ENCODE measurements around the gene SPC25.

DNA sequence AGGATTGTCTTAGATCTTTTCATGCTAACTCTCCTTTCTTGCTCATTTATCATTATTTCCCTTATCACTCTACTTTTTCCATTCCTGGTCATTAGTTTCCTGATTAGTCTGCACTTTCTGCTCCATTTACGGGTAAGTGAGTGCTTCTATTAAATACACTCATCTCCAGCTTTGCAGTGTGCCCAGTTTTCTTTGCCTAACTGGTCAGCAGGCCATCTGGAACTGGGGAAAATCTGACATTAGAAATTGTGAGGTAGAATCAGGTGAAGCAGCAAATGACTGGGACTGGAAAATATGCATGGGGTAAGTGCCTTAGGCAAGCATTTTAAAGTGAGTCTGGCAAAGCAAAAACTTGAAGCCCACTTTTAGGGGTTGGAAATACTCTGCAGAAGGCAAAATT lies 40.0 kb upstream of the SPC25 start:
- TF ChIP-seq POLR2A (IDR thresholded peaks at IDR 0.05): no peak
- TF ChIP-seq, protein P1, sequence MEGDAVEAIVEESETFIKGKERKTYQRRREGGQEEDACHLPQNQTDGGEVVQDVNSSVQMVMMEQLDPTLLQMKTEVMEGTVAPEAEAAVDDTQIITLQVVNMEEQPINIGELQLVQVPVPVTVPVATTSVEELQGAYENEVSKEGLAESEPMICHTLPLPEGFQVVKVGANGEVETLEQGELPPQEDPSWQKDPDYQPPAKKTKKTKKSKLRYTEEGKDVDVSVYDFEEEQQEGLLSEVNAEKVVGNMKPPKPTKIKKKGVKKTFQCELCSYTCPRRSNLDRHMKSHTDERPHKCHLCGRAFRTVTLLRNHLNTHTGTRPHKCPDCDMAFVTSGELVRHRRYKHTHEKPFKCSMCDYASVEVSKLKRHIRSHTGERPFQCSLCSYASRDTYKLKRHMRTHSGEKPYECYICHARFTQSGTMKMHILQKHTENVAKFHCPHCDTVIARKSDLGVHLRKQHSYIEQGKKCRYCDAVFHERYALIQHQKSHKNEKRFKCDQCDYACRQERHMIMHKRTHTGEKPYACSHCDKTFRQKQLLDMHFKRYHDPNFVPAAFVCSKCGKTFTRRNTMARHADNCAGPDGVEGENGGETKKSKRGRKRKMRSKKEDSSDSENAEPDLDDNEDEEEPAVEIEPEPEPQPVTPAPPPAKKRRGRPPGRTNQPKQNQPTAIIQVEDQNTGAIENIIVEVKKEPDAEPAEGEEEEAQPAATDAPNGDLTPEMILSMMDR (IDR thresholded peaks at IDR 0.05): no peak

Data from Peyer's patch (tissue), 4 donors.